AG09309 (cell line): ENCODE data around the gene TRRAP.

Experiments used
- DNase-seq: peaks from one replicate; pipeline ENCODE4 v3.0.0-alpha.2; 2010; ENCODE audit warnings: low read depth
- H3K4me3 ChIP-seq: 2 replicates; pipeline ENCODE4 v1.5.1; 2011; ENCODE audit warnings: mild to moderate bottlenecking, low read depth, low read length, moderate library complexity; ENCODE audit not compliant: control insufficient read depth
- CTCF ChIP-seq: IDR thresholded peaks from 2 replicates; pipeline ENCODE4 v1.5.1; 2011; ENCODE audit warnings: mild to moderate bottlenecking, low read depth, low read length, inconsistent platforms; ENCODE audit not compliant: insufficient read depth, control insufficient read depth; ENCODE audit errors: missing control alignments

The TRRAP gene

GRCh38 chr7:99046722-99047121 is 168.4 kb downstream of the TRRAP start:
- no peak for DNase-seq
- TF ChIP-seq CTCF: no peak
- H3K4me3 ChIP-seq: no peak overlapping the region

- no peak for TF ChIP-seq CTCF
- DNase-seq: no peak
- no peak overlapping the region for H3K4me3 ChIP-seq
These were observed 169.3 kb downstream of the TRRAP start for GRCh38 chr7:99047526-99048077.

- no peak for DNase-seq
- H3K4me3 ChIP-seq: no peak overlapping the region
- TF ChIP-seq CTCF: no peak
These were observed 172.6 kb downstream of the TRRAP start for GRCh38 chr7:99050971-99051370.

- H3K4me3 ChIP-seq: no peak overlapping the region
- DNase-seq: no peak
- TF ChIP-seq CTCF: no peak
These were observed 176.4 kb downstream of the TRRAP start for GRCh38 chr7:99054781-99055180.

GRCh38 chr7:99061001-99061776 is 182.9 kb downstream of the TRRAP start:
- H3K4me3 ChIP-seq: no peak overlapping the region
- TF ChIP-seq CTCF: no peak
- no peak for DNase-seq
